IPS DF 4.7 (cell line): ENCODE results near the gene LYRM1.
"Not testable (repeated sequence)": the region's sequence is repeated elsewhere in the genome, so short reads cannot be mapped to it uniquely, and the experiment has no call there.

Experiments
- DNase-seq: peaks from one replicate; pipeline ENCODE4 v3.0.0-alpha.2; 2013; ENCODE audit warnings: low spot score; ENCODE audit errors: extremely low read depth

The LYRM1 gene

GRCh38 chr16:20931066-20931600 is 30.6 kb downstream of the LYRM1 start:
- no peak for DNase-seq

DNA sequence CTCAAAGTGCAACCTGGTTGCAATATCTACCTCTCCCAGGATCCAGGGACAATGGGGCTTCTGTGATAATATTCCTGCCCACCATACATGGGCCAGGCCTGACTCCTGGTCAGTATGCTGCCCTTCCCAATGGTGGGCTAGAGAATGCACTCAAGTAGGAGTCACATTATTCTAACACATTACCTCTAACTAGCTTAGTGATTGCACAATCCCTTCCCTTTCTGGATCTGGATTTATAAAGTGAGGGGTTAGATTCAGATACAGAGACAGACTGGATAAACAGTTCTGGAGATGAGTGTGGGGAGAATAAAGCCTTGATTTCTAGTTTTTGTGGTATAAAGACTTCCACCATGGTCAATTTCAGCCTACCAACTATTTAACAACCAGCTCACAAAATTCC is 33.0 kb downstream of the LYRM1 start:
- no peak for DNase-seq

- DNase-seq: no peak
Measured at GRCh38 chr16:20937736-20938135, 37.2 kb downstream of the LYRM1 start.

- no peak for DNase-seq
Measured at GRCh38 chr16:20938426-20938825, 37.9 kb downstream of the LYRM1 start.

DNA sequence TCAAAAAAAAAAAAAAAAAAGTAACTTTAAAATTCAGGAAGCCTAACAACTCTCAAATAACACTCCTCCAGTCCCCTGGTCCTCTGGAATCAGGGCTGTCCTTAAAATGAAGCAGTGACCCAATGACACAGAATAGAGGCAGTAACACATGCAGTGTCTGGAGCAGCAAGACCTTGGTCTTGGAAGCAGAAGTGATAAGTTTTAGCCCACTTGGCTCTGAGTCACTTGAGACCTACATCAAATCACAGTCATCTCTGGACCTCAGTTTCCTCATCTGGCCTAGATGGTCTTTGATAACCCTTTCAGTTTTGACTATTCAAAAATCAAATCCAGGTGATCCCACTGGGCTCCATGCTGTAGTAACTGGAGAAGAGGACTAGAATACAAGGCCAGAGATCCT is 39.0 kb downstream of the LYRM1 start:
- DNase-seq: no peak

GRCh38 chr16:20940871-20941635 is 40.5 kb downstream of the LYRM1 start:
- no peak for DNase-seq

GRCh38 chr16:20941636-20941926 is 41.0 kb downstream of the LYRM1 start:
- DNase-seq: no peak

- no peak for DNase-seq
Measured at GRCh38 chr16:20942256-20942655, 41.7 kb downstream of the LYRM1 start.

- no peak for DNase-seq
Measured at GRCh38 chr16:20944861-20945574, 44.4 kb downstream of the LYRM1 start.

GRCh38 chr16:20945575-20945875 is 45.0 kb downstream of the LYRM1 start:
- DNase-seq: not testable (repeated sequence)

DNA sequence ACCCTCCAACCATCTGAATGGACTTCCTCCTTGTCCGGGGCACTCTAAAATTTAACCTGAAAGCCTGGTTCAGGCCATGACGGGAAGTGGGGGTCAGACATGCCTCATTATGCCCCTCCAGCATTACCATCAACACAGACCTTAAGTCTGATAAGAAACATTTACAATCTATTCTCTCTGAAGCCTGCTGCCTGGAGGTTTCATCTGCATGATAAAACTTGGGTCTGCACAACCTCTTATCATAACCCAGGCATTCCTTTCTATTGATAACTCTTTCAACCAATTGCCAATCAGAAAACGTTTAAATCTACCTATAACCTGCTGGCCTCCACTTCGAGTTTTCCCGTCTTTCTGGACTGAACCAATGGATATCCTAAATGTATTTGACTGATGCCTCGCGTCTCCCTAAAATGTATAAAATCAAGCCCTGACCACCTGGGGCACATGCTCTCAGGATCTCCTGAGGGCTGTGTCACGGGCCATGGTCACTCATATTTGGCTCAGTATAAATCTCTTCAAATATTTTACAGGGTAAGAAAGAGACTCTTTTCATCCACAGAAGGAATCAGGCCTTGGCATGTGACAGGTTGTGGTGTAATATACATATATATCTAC is 45.6 kb downstream of the LYRM1 start:
- no peak for DNase-seq

DNA sequence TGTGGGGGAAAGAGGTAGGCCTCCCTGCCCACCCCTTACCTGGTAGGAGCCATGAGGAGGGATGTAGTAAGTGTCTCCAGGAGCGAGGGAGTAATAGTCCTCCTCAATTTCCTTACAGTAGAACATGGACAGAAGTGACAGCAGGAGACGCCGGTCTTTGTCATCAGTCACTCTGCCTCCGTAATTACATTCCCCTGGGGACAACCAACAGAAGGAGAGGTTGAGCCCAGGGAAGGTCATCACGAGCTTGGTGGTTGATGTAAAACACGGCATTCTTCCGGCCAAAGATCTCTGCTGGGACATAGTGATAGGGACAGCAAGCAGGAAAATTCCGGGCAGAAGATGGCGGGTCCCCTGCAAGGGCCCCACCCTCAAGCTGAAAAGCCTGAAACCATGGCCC is 47.9 kb downstream of the LYRM1 start:
- DNase-seq: no peak

DNA sequence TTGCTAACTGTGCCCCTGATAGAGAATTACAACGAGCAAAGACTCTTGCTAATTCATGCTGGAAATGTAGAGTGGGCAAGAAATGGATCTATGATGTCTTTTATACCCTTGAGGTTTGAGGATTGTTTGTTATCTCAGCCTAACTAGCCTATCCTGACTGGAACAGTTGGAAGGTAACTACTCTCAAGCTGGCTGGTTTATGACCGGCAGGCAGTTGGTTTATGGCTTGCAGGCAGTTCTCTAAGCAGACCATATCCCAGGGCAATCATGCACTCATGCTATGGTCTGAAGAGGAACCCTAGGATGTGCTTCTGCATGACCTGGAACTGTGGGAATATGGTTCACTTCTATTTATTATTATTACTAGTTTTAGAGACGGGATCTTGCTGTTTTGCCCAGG is 49.1 kb downstream of the LYRM1 start:
- no peak for DNase-seq

- DNase-seq: no peak
Measured at GRCh38 chr16:20950294-20950693, 49.7 kb downstream of the LYRM1 start.

DNA sequence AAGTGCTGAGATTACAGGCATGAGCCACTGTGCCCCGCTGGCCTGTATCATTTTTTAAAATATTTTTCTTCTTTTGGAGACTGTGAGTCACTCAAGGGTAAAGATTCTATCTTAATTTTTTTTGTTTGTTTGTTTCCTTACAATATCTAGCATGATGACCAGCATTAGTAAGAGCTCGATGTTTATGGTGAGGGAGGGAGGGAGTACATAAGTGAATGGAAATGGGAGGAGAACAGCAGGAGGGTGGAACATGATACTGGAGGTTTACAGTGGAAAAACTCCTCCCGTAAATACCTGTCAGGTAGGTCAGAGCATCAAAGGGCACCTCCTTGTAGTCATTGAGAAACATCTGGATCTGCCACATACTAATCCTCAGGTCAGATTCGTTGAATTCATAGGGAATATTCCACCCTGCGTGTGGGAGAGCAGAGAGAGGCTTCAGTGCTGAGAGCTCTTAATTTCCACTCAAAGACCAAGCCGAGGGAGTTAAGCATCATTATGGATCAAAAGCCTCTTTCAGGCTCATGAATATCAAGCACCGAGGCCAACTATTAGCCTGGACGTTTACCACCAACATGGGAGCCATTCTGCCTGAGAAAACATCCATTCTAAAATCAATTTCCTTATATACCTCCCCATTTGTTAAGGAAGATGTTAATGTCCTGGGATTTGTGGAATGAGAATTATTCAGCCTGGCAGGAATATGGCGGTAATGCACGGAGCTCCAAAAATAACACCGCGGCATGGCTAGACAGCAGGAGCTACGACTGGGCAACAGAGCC is 51.8 kb downstream of the LYRM1 start:
- DNase-seq: no peak

GRCh38 chr16:20954574-20954973 is 54.0 kb downstream of the LYRM1 start:
- DNase-seq: no peak

GRCh38 chr16:20956319-20956718 is 55.7 kb downstream of the LYRM1 start:
- no peak for DNase-seq

DNA sequence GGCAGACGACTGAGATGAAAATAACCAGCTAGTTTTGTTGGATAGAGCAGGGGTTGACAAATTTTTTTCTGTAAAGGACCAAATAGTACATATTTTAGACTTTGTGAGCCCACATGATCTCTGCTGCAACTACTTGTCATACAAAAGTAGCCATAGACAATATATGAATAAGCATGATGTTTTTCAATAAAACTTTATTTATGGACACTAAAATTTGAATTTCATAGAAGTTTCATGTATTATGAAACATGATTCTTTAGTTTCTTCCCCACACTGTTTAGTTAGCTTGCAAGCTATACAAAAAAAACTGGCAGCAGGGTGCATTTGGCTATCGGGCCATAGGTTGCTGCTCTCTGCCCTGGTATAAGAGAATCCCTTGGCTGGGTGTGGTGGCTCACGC is 56.6 kb downstream of the LYRM1 start:
- DNase-seq: no peak

DNA sequence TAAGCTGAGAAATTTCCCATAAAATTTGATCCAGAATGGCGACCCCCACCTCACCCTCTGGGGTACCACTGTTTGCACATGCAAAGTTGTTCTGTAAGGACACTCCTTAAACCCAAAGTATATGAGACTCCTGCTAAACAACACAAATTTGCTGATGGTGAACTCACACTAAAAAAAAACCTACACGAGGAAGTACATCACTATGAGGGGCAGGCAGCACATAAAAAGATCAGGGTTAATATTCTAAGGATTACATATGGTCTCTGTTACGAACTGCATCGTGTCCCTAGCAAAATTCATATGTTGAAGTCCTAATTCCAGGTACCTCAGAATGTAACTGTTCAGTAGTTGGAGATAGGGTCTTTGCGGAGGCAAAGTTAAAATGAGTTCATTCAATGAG is 60.3 kb downstream of the LYRM1 start:
- no peak for DNase-seq

- DNase-seq: no peak
Measured at GRCh38 chr16:20968765-20969164, 68.2 kb downstream of the LYRM1 start.

DNA sequence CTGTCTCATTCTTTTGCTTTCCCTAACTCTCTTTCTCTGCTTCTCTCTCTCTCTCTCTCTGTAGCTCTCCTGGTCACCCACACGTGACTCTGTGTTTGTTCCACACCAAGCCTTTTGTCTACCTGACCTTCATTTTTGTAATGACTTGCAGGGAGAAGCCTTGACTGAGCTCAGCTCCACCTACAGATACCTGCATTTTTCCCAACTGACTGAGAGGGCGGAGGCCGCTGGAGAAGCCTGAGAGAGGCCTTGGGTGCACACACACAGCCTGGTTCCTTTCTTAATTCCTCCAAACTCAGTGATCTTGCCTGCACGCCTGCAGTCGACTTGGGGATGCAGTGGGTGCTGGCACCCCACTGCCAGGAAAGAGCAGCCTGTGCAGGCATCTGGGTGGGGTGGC is 68.8 kb downstream of the LYRM1 start:
- no peak for DNase-seq

- no peak for DNase-seq
Measured at GRCh38 chr16:20971401-20971800, 70.8 kb downstream of the LYRM1 start.
